ENCODE data around the gene MEIKIN.

GRCh38 chr5:131913603-131914002 lies 31.9 kb downstream of the MEIKIN start:
- TF ChIP-seq, protein P1, sequence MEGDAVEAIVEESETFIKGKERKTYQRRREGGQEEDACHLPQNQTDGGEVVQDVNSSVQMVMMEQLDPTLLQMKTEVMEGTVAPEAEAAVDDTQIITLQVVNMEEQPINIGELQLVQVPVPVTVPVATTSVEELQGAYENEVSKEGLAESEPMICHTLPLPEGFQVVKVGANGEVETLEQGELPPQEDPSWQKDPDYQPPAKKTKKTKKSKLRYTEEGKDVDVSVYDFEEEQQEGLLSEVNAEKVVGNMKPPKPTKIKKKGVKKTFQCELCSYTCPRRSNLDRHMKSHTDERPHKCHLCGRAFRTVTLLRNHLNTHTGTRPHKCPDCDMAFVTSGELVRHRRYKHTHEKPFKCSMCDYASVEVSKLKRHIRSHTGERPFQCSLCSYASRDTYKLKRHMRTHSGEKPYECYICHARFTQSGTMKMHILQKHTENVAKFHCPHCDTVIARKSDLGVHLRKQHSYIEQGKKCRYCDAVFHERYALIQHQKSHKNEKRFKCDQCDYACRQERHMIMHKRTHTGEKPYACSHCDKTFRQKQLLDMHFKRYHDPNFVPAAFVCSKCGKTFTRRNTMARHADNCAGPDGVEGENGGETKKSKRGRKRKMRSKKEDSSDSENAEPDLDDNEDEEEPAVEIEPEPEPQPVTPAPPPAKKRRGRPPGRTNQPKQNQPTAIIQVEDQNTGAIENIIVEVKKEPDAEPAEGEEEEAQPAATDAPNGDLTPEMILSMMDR (IDR thresholded peaks at IDR 0.05; ENCODE audit: low read depth, low read length, poor library complexity, severe bottlenecking): no peak
- no peak for TF ChIP-seq EZH2phosphoT487 (IDR thresholded peaks at IDR 0.05; ENCODE audit: borderline replicate concordance, low read length)
